Smooth muscle cell (in vitro differentiated cells): Measurements from ENCODE around the gene SORBS1. TPM values are rescaled to one million over a fixed set of nuclear protein-coding genes. Genes with fewer than 3 reads are reported as not detected.

Source experiments
- DNase-seq: peaks from one replicate; lab custom pipeline; 2025; ENCODE audit not compliant: unreplicated experiment; lab: John Stamatoyannopoulos, UW
- H2AFZ ChIP-seq: fragments of 200-600 bp; sonication (generic); 2 replicates; pipeline ENCODE4 v1.6.0; 2016; ENCODE audit warnings: antibody characterized with exemption, low read depth, mild to moderate bottlenecking
- H3F3A ChIP-seq: fragments of 200-600 bp; sonication (generic); 2 replicates; pipeline ENCODE4 v1.6.0; 2017; ENCODE audit warnings: antibody characterized with exemption, low read depth
- H3K27ac ChIP-seq: fragments of 200-600 bp; sonication (generic); 2 replicates; pipeline ENCODE4 v1.5.1; 2016; ENCODE audit warnings: low read depth, mild to moderate bottlenecking
- H3K27me3 ChIP-seq: fragments of 200-600 bp; sonication (generic); 2 replicates; pipeline ENCODE4 v1.6.1; 2016; ENCODE audit warnings: low read depth, mild to moderate bottlenecking
- H3K36me3 ChIP-seq: fragments of 200-600 bp; sonication (generic); 2 replicates; pipeline ENCODE4 v1.5.1; 2016; ENCODE audit warnings: low read depth
- H3K4me1 ChIP-seq: fragments of 200-600 bp; sonication (generic); 2 replicates; pipeline ENCODE4 v1.5.1; 2016; ENCODE audit warnings: low read depth
- H3K4me2 ChIP-seq: fragments of 200-600 bp; sonication (generic); 2 replicates; pipeline ENCODE4 v1.6.0; 2016; ENCODE audit warnings: mild to moderate bottlenecking
- H3K4me3 ChIP-seq: fragments of 200-600 bp; sonication (generic); 2 replicates; pipeline ENCODE4 v1.5.1; 2016; ENCODE audit warnings: mild to moderate bottlenecking
- H3K79me2 ChIP-seq: fragments of 200-600 bp; sonication (generic); 2 replicates; pipeline ENCODE4 v1.6.0; 2016; ENCODE audit warnings: low read depth, mild to moderate bottlenecking
- H3K9ac ChIP-seq: fragments of 200-600 bp; sonication (generic); 2 replicates; pipeline ENCODE4 v1.6.0; 2016; ENCODE audit warnings: low read depth
- H3K9me3 ChIP-seq: fragments of 200-600 bp; sonication (generic); replicated peaks from 2 replicates; pipeline ENCODE4 v1.5.1; 2016; ENCODE audit warnings: low read depth
- H4K20me1 ChIP-seq: fragments of 200-600 bp; sonication (generic); 2 replicates; pipeline ENCODE4 v1.6.0; 2016; ENCODE audit warnings: low read depth
- WGBS: methylation state at CpG from one replicate; pipeline ENCODE4 v1.1.7; 2016; ENCODE audit warnings: low lambda C conversion rate; 5-methylcytosine and 5-hydroxymethylcytosine counted together
- polyA plus RNA-seq: library from polyadenylated mRNA; unstranded; fragments of >200 nt; fragmentation: Nextera tagmentation; extraction: Ambion mirVana; gene quantifications from 2 replicates; pipeline ENCODE4 v1.2.1, GENCODE V29; 2016
- total RNA-seq: library from RNA; depleted of rRNA; stranded (reverse); fragments of >200 nt; gene quantifications from 2 replicates; pipeline ENCODE4 v1.2.3, GENCODE V29; 2014
- TF ChIP-seq, protein P1 (sequence below): fragments of 200-600 bp; sonication (generic); IDR thresholded peaks from 2 replicates; pipeline ENCODE4 v1.5.1; 2017; ENCODE audit warnings: borderline replicate concordance, mild to moderate bottlenecking, antibody characterized with exemption; ENCODE audit not compliant: insufficient read depth, poor library complexity, severe bottlenecking

SORBS1 gene
- total and polyA plus RNA-seq, 2 experiments from 2014 or later = 14.6 to 21.0 TPM

DNA sequence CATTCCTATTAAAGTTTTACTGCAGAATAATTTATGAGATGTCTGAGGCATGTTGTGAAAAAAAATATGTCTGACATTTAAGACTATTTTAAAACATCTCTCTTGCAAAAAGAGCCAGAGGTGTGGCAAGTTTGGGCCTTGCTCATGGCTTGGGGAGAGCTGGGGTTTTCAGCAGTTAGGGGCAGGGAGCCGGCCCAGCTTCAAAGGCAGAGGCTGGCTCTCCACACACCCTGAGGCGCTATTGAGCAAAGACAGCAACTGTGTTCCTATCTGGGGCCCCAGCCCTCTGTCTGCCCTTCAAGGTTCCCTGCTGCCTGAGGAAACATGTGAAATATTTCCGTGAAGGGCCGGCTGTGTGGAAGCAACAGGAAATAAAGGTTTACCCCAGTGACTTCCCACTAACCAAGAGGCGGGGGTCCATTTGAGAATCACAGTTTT is 94.0 kb downstream of the SORBS1 start:
- Histone ChIP-seq H4K20me1 (no peaks in the 10 kb centered on the region), H3K4me1 (peaks cover 12% of the 10 kb centered on the region), H3K27me3 (no peaks in the 10 kb centered on the region), H3K9ac (no peak overlapping the region), H2AFZ (no peak overlapping the region), H3F3A (peaks cover 4% of the 10 kb centered on the region), H3K4me3 (no peak overlapping the region), H3K36me3 (no peaks in the 10 kb centered on the region), H3K9me3 (no peaks in the 10 kb centered on the region), H3K27ac (peak overlapping the region; percentile 66), H3K4me2 (peak overlapping the region; percentile 70), H3K79me2 (peaks cover 2% of the 10 kb centered on the region)
- TF ChIP-seq, protein P1, sequence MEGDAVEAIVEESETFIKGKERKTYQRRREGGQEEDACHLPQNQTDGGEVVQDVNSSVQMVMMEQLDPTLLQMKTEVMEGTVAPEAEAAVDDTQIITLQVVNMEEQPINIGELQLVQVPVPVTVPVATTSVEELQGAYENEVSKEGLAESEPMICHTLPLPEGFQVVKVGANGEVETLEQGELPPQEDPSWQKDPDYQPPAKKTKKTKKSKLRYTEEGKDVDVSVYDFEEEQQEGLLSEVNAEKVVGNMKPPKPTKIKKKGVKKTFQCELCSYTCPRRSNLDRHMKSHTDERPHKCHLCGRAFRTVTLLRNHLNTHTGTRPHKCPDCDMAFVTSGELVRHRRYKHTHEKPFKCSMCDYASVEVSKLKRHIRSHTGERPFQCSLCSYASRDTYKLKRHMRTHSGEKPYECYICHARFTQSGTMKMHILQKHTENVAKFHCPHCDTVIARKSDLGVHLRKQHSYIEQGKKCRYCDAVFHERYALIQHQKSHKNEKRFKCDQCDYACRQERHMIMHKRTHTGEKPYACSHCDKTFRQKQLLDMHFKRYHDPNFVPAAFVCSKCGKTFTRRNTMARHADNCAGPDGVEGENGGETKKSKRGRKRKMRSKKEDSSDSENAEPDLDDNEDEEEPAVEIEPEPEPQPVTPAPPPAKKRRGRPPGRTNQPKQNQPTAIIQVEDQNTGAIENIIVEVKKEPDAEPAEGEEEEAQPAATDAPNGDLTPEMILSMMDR = no peak
- no peak for DNase-seq
- WGBS = 1% methylated on average over 5 of the region's 5 CpGs

DNA sequence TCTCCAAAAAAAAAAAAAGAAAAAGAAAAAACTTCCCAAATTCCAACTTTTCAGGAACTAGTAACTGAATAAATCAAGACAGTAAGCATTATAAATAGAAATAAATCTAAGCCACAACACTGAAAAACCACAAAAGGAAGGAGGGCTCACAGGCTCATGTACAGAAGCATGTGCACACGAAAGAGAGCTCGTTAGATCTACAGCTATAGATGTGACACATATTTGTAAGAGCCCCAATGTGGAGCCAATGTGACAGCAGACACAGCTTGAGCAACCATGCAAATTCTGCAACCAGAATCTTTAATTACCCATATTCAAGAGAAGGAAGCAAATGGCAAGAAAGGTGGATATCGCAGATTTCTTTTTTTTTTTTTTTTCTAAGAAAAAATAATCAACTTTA is 94.7 kb downstream of the SORBS1 start:
- WGBS = 48% methylated on average over 3 of the region's 3 CpGs

DNA sequence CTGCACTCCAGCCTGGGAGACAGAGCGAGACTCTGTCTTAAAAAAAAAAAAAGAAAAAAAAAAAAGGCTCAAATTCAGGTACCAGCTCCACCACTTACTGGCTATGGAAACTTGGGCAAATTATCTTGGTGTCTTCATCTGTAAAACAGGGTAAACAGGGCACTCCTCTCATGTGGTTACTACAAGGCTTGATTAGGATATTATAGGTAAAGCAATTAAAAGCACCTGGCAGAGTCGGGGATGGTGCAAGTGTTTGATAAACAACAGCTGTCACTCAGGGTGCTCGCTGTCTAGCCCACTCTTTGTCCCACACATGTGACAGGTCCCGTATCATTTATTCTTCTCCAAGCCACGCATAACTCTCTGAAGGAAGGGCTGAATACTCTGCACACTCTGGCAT is 96.9 kb downstream of the SORBS1 start:
- H3K4me1 ChIP-seq = peaks cover 18% of the 10 kb centered on the region
- 97% methylated on average over 5 of the region's 5 CpGs for WGBS

More for the DNA sequence above, 94.7 kb downstream of the SORBS1 start:
- no peaks in the 10 kb centered on the region for H3K36me3 ChIP-seq
- peaks cover 4% of the 10 kb centered on the region for H3F3A ChIP-seq
- H3K4me1 ChIP-seq = peaks cover 12% of the 10 kb centered on the region
- no peak overlapping the region for H3K4me3 ChIP-seq
- DNase-seq = no peak
- peak overlapping the region; percentile 66 for H3K27ac ChIP-seq
- H4K20me1 ChIP-seq = no peaks in the 10 kb centered on the region
- H3K9ac ChIP-seq = no peak overlapping the region
- no peaks in the 10 kb centered on the region for H3K9me3 ChIP-seq
- no peak overlapping the region for H2AFZ ChIP-seq
- H3K27me3 ChIP-seq = no peaks in the 10 kb centered on the region
- H3K4me2 ChIP-seq = peak overlapping the region; percentile 70
- TF ChIP-seq, protein P1 = no peak
- no peaks in the 10 kb centered on the region for H3K79me2 ChIP-seq

More for the DNA sequence above, 96.9 kb downstream of the SORBS1 start:
- TF ChIP-seq, protein P1 = no peak
- no peak for DNase-seq
- Histone ChIP-seq H4K20me1 (no peaks in the 10 kb centered on the region), H3K79me2 (no peaks in the 10 kb centered on the region), H3K4me3 (no peak overlapping the region), H3K27ac (no peak overlapping the region), H3K9me3 (no peaks in the 10 kb centered on the region), H2AFZ (no peak overlapping the region), H3K36me3 (no peaks in the 10 kb centered on the region), H3F3A (peaks cover 8% of the 10 kb centered on the region), H3K4me2 (no peak overlapping the region), H3K9ac (no peak overlapping the region), H3K27me3 (no peaks in the 10 kb centered on the region)
